ENCODE measurements around the gene IGSF8. TPM values are rescaled to one million over a fixed set of nuclear protein-coding genes. Genes with fewer than 3 reads are reported as not detected.

IGSF8 gene
- total and polyA plus RNA-seq, 2 of the 8 experiments (the other 6 are each of a cell fraction or from before 2014, with no cell fraction given): 69.6 to 132 TPM

GRCh38 chr1:160058087-160058486, 40.3 kb downstream of the IGSF8 start:
- H3K14ac ChIP-seq (ENCODE audit: insufficient read length): no peak overlapping the region
- ChIA-PET POLR2A (ENCODE audit: partially characterized antibody) (interaction anchor here (1.2 to 1.8 kb wide), 5 partner anchors 9 to 113 kb away, joined by 3 to 9 read pairs (median 5); partner anchors contain the start of genes IGSF9 and KCNJ9), CTCF (ENCODE audit: partially characterized antibody) (interaction anchor here (0.5 to 50.1 kb wide), 20 partner anchors 1 to 291 kb away, joined by 3 to 1874 read pairs (median 4); partner anchors contain the start of genes IGSF8, KCNJ10, KCNJ9 and PIGM)
- WGBS, 2 experiments (ENCODE audit: extremely low coverage in 1 of 2, insufficient coverage in 1 of 2, insufficient read length in 1 of 2, insufficient replicate concordance in 2 of 2, low coverage in 1 of 2, low lambda C conversion rate in 2 of 2, missing lambda C conversion rate in 1 of 2): 54% methylated on average over 2 of the region's 2 CpGs; no CpG with 5 or more reads in 1 of the 2 experiments
- H2BK120ac ChIP-seq (replicated peaks; ENCODE audit: low read depth, low read length): no peak overlapping the region
- peaks cover 0 to 4% (median 1%) of the 10 kb centered on the region in 4 experiments; a peak in 3 of 7 replicates for H3K27me3 ChIP-seq (replicated peaks in 1 of 4; ENCODE audit: control insufficient read depth in 3 of 4, extremely low read depth in 1 of 4, insufficient read depth in 3 of 4, low read length in 3 of 4)
- H2AFZ ChIP-seq (ENCODE audit: low read length): no peak overlapping the region
- H3K4me1 ChIP-seq (replicated peaks in 1 of 4; ENCODE audit: control insufficient read depth in 3 of 4, insufficient read depth in 4 of 4, low read length in 3 of 4): peaks cover 0 to 17% (median 12%) of the 10 kb centered on the region in 4 experiments; a peak in 6 of 7 replicates
- no peaks in the 10 kb centered on the region for H3K79me2 ChIP-seq (ENCODE audit: control insufficient read depth in 1 of 2, insufficient read depth in 2 of 2, low read length in 2 of 2)
- H3K9me3 ChIP-seq (ENCODE audit: insufficient read depth in 2 of 2, low read depth in 1 of 2, low read length in 1 of 2): no peaks in the 10 kb centered on the region
- H3K4me3 ChIP-seq (ENCODE audit: extremely low read depth in 1 of 4, insufficient read depth in 2 of 4, low read depth in 3 of 4, low read length in 4 of 4): no peak overlapping the region
- H3K23me2 ChIP-seq (ENCODE audit: low read depth, low read length): no peaks in the 10 kb centered on the region
- H3K56ac ChIP-seq (replicated peaks; ENCODE audit: insufficient read length, low read depth, low read length): no peak overlapping the region
- H3K4me2 ChIP-seq (ENCODE audit: insufficient read depth in 1 of 2, low read depth in 2 of 2, low read length in 2 of 2): no peak overlapping the region
- H2BK15ac ChIP-seq (ENCODE audit: low read length): no peak overlapping the region
- H4K8ac ChIP-seq (ENCODE audit: extremely low read depth, insufficient read depth, low read length): no peak overlapping the region
- H3K79me1 ChIP-seq (ENCODE audit: low read depth, low read length): no peaks in the 10 kb centered on the region
- TF ChIP-seq RAD21 (IDR thresholded peaks at IDR 0.05 in 1 of 2, conservative IDR thresholded peaks at IDR 0.05 in 1 of 2; ENCODE audit: low read depth in 2 of 2, low read length in 2 of 2) (peak; percentile 45 to 61), CTCF (IDR thresholded peaks at IDR 0.05; ENCODE audit: control extremely low read depth in 1 of 3, insufficient read depth in 1 of 3, low read depth in 1 of 3, low read length in 3 of 3) (peak; percentile 40 to 60 (median 52)), ASH2L (IDR thresholded peaks at IDR 0.05; ENCODE audit: low read length) (no peak)
- no peak overlapping the region for H3K27ac ChIP-seq (ENCODE audit: low read depth, low read length)
- no peak overlapping the region for H4K91ac ChIP-seq (replicated peaks; ENCODE audit: insufficient read length, low read length)
- H3K18ac ChIP-seq (ENCODE audit: extremely low read depth, low read length): no peak overlapping the region
- H2BK5ac ChIP-seq (ENCODE audit: low read depth, low read length): no peak overlapping the region
- DNase-seq (ENCODE audit: low read depth in 1 of 2, low spot score in 2 of 2): no peak
- H3K4ac ChIP-seq (replicated peaks; ENCODE audit: insufficient read length, low read depth, low read length): no peak overlapping the region
- H2BK12ac ChIP-seq (ENCODE audit: low read depth, low read length): no peak overlapping the region
- H2AK5ac ChIP-seq (ENCODE audit: low read depth, low read length): no peak overlapping the region
- no peak for FAIRE-seq
- H3K23ac ChIP-seq (ENCODE audit: insufficient read length): no peak overlapping the region
- no peaks in the 10 kb centered on the region for H3K36me3 ChIP-seq (ENCODE audit: control insufficient read depth in 2 of 4, insufficient read depth in 4 of 4, low read length in 3 of 4)
- no peaks in the 10 kb centered on the region for H4K20me1 ChIP-seq (replicated peaks in 1 of 2; ENCODE audit: control insufficient read depth in 1 of 2, insufficient read depth in 2 of 2, low read length in 2 of 2)
- no peak overlapping the region for H3K9ac ChIP-seq (replicated peaks in 1 of 4; ENCODE audit: extremely low read depth in 1 of 4, low read depth in 3 of 4, low read length in 3 of 4)
- H4K5ac ChIP-seq (ENCODE audit: insufficient read length, low read depth, low read length): no peak overlapping the region
- no peak overlapping the region for H2BK20ac ChIP-seq (ENCODE audit: low read length)

Data from H1 (cell line).